ENCODE measurements around the gene DDIT4. TPM values are rescaled to one million over a fixed set of nuclear protein-coding genes. Genes with fewer than 3 reads are reported as not detected.

The DDIT4 gene
- polyA plus RNA-seq, 1 donor from 2014 or later, result 29.9 TPM

DNA sequence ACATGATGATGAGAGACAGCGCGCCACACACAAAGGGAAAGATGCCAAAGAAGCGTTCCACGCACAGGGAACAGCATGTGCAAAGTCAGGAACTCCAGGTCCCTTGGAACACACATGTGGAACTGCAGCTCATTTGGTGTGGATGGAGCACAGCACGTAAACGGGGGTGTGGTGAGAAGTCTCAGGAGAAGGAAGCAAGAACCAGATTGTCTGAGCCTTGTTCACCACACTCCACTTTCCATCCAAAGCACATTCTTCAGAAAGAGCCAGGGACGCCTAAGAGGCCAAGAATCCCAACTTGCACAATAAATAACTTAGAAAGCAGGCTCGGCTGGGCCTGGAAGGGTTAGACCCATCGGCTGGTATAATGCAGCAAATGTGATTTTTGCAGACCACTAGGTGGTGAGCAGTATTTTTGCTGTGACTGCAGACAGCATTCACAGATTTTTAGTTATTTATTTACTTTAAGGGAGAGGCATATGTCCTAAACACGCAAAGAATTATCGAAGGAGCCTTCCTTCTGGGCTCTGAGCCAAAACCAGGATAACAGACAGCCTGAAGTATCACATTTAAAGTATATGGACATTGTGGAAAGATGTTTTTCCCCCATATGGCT is 29.8 kb upstream of the DDIT4 start:
- no peaks in the 10 kb centered on the region for H3K9me3 ChIP-seq (ENCODE audit: low read length)
- H3K4me3 ChIP-seq (ENCODE audit: low read length), result no peak overlapping the region
- H3K9me2 ChIP-seq (ENCODE audit: insufficient read depth, low read length), result no peaks in the 10 kb centered on the region
- H3F3A ChIP-seq (ENCODE audit: insufficient read depth, low read length, poor library complexity, severe bottlenecking), result no peaks in the 10 kb centered on the region
- H4K20me1 ChIP-seq (ENCODE audit: insufficient read depth), result no peaks in the 10 kb centered on the region
- H3K27ac ChIP-seq (ENCODE audit: low read length), result no peak overlapping the region
- no peak overlapping the region for H3K4me2 ChIP-seq (ENCODE audit: low read length)
- TF ChIP-seq, protein P1, sequence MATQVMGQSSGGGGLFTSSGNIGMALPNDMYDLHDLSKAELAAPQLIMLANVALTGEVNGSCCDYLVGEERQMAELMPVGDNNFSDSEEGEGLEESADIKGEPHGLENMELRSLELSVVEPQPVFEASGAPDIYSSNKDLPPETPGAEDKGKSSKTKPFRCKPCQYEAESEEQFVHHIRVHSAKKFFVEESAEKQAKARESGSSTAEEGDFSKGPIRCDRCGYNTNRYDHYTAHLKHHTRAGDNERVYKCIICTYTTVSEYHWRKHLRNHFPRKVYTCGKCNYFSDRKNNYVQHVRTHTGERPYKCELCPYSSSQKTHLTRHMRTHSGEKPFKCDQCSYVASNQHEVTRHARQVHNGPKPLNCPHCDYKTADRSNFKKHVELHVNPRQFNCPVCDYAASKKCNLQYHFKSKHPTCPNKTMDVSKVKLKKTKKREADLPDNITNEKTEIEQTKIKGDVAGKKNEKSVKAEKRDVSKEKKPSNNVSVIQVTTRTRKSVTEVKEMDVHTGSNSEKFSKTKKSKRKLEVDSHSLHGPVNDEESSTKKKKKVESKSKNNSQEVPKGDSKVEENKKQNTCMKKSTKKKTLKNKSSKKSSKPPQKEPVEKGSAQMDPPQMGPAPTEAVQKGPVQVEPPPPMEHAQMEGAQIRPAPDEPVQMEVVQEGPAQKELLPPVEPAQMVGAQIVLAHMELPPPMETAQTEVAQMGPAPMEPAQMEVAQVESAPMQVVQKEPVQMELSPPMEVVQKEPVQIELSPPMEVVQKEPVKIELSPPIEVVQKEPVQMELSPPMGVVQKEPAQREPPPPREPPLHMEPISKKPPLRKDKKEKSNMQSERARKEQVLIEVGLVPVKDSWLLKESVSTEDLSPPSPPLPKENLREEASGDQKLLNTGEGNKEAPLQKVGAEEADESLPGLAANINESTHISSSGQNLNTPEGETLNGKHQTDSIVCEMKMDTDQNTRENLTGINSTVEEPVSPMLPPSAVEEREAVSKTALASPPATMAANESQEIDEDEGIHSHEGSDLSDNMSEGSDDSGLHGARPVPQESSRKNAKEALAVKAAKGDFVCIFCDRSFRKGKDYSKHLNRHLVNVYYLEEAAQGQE (IDR thresholded peaks at IDR 0.05; ENCODE audit: borderline replicate concordance), result no peak
- TF ChIP-seq TAF1 (IDR thresholded peaks at IDR 0.05; ENCODE audit: low read depth) (no peak), RAD21 (conservative IDR thresholded peaks at IDR 0.05) (no peak), MXI1 (conservative IDR thresholded peaks at IDR 0.05; ENCODE audit: poor library complexity, severe bottlenecking) (no peak), POLR2AphosphoS5 (IDR thresholded peaks at IDR 0.05) (no peak), EP300 (conservative IDR thresholded peaks at IDR 0.05; ENCODE audit: poor library complexity, severe bottlenecking) (no peak), SMC3 (conservative IDR thresholded peaks at IDR 0.05; ENCODE audit: poor library complexity) (no peak), EZH2 (IDR thresholded peaks at IDR 0.05; ENCODE audit: borderline replicate concordance, insufficient read depth, low read length, poor library complexity, severe bottlenecking) (no peak)
- TF ChIP-seq, protein P2, sequence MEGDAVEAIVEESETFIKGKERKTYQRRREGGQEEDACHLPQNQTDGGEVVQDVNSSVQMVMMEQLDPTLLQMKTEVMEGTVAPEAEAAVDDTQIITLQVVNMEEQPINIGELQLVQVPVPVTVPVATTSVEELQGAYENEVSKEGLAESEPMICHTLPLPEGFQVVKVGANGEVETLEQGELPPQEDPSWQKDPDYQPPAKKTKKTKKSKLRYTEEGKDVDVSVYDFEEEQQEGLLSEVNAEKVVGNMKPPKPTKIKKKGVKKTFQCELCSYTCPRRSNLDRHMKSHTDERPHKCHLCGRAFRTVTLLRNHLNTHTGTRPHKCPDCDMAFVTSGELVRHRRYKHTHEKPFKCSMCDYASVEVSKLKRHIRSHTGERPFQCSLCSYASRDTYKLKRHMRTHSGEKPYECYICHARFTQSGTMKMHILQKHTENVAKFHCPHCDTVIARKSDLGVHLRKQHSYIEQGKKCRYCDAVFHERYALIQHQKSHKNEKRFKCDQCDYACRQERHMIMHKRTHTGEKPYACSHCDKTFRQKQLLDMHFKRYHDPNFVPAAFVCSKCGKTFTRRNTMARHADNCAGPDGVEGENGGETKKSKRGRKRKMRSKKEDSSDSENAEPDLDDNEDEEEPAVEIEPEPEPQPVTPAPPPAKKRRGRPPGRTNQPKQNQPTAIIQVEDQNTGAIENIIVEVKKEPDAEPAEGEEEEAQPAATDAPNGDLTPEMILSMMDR (IDR thresholded peaks at IDR 0.05; ENCODE audit: poor library complexity, severe bottlenecking), result no peak
- H3K36me3 ChIP-seq (ENCODE audit: insufficient read depth, low read length), result no peaks in the 10 kb centered on the region
- no peak overlapping the region for H3K9ac ChIP-seq (ENCODE audit: low read length)
- no peaks in the 10 kb centered on the region for H3K27me3 ChIP-seq (ENCODE audit: insufficient read depth, low read depth, low read length)
- no peak overlapping the region for H2AFZ ChIP-seq (ENCODE audit: low read depth, low read length)
- H3K79me2 ChIP-seq (replicated peaks; ENCODE audit: insufficient read depth, low read length), result no peaks in the 10 kb centered on the region

DNA sequence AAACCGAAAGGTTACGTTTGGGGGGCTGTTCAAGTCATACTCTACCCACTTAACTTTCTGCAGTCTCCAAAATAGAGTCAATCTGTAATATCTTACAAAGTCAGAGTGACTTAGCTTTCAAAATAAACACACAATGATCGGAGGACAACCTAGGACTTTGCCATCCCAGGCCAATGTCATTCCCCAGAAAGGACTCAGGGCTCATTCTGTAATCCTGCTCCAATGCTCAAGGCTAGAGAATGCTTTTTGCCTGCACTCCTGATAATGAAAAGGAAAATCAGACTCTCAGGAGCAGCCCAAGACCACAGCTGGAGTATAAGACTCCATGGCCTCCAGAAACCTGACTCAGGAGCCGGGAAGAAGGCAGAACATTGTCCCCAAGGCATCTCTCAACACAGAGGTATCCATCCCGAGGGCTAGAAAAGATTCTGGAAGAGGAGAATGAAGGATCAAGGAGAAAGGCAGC is 29.1 kb upstream of the DDIT4 start:
- H3F3A ChIP-seq (ENCODE audit: insufficient read depth, low read length, poor library complexity, severe bottlenecking), result no peaks in the 10 kb centered on the region
- no peak overlapping the region for H3K27ac ChIP-seq (ENCODE audit: low read length)
- H3K27me3 ChIP-seq (ENCODE audit: insufficient read depth, low read depth, low read length), result no peaks in the 10 kb centered on the region
- H2AFZ ChIP-seq (ENCODE audit: low read depth, low read length), result no peak overlapping the region
- TF ChIP-seq MXI1 (conservative IDR thresholded peaks at IDR 0.05; ENCODE audit: poor library complexity, severe bottlenecking) (no peak), EZH2 (IDR thresholded peaks at IDR 0.05; ENCODE audit: borderline replicate concordance, insufficient read depth, low read length, poor library complexity, severe bottlenecking) (no peak), EP300 (conservative IDR thresholded peaks at IDR 0.05; ENCODE audit: poor library complexity, severe bottlenecking) (no peak), SMC3 (conservative IDR thresholded peaks at IDR 0.05; ENCODE audit: poor library complexity) (no peak), POLR2AphosphoS5 (IDR thresholded peaks at IDR 0.05) (no peak), RAD21 (conservative IDR thresholded peaks at IDR 0.05) (no peak), TAF1 (IDR thresholded peaks at IDR 0.05; ENCODE audit: low read depth) (no peak)
- TF ChIP-seq, protein P2 (IDR thresholded peaks at IDR 0.05; ENCODE audit: poor library complexity, severe bottlenecking), result no peak
- TF ChIP-seq, protein P1 (IDR thresholded peaks at IDR 0.05; ENCODE audit: borderline replicate concordance), result no peak
- no peaks in the 10 kb centered on the region for H3K9me3 ChIP-seq (ENCODE audit: low read length)
- H3K9me2 ChIP-seq (ENCODE audit: insufficient read depth, low read length), result no peaks in the 10 kb centered on the region
- no peak overlapping the region for H3K4me2 ChIP-seq (ENCODE audit: low read length)
- H3K79me2 ChIP-seq (replicated peaks; ENCODE audit: insufficient read depth, low read length), result no peaks in the 10 kb centered on the region
- H3K9ac ChIP-seq (ENCODE audit: low read length), result no peak overlapping the region
- H3K4me3 ChIP-seq (ENCODE audit: low read length), result no peak overlapping the region
- no peaks in the 10 kb centered on the region for H3K36me3 ChIP-seq (ENCODE audit: insufficient read depth, low read length)
- no peaks in the 10 kb centered on the region for H4K20me1 ChIP-seq (ENCODE audit: insufficient read depth)

Data from neural cell (in vitro differentiated cells).